Pancreas (tissue), 10 donors: Measurements from ENCODE around the gene ATP6AP1. TPM values are rescaled to one million over a fixed set of nuclear protein-coding genes. Genes with fewer than 3 reads are reported as not detected.

Experiments
- ATAC-seq, 4 donors: fragments of 200-7000 bp; cut with Tn5 transposase; one replicate each; pipeline versions ENCODE4 v1.8.0 to v1.9.1; 2020; ENCODE audit warnings: mild to moderate bottlenecking in 4 of 4, moderate library complexity in 4 of 4
- DNase-seq, 6 donors: peaks; one replicate each; pipeline ENCODE4 v3.0.0-alpha.2; 2020
- FAIRE-seq: peaks from 2 replicates; lab custom pipeline; 2012; peaks lifted over from hg19 to GRCh38; lab: Jason Lieb, UNC
- H3K27ac ChIP-seq, 4 donors: fragments of 200-600 bp; sonication (generic); 1 replicate in 3 of 4; 2 replicates in 1 of 4; pipeline versions ENCODE4 v1.5.0 to v1.8.0; 2020
- H3K27me3 ChIP-seq, 4 donors: fragments of 200-600 bp; one replicate each; pipeline ENCODE4 v1.8.0; 2021
- H3K36me3 ChIP-seq, 3 donors: fragments of 200-600 bp; sonication (generic) in 1 of 3; one replicate each; pipeline versions ENCODE4 v1.5.0 to v1.8.0; 2020 to 2021
- H3K4me1 ChIP-seq, 3 donors: fragments of 200-600 bp; one replicate each; pipeline ENCODE4 v1.8.0; 2021
- H3K4me3 ChIP-seq, 4 donors: fragments of 200-600 bp; sonication (generic) in 2 of 4; one replicate each; pipeline versions ENCODE4 v1.5.0 to v1.8.0; 2020 to 2021
- H3K9me3 ChIP-seq, 4 donors: fragments of 200-600 bp; one replicate each; pipeline ENCODE4 v1.8.0; 2021
- CTCF ChIP-seq, 4 donors: fragments of 200-600 bp; sonication (generic) in 3 of 4; IDR thresholded peaks; one replicate each; pipeline versions ENCODE4 v1.5.0 to v1.8.0; 2021; ENCODE audit warnings: antibody characterized with exemption in 4 of 4
- WGBS, 2 donors: extraction: QIAGEN DNeasy Blood & Tissue Kit; methylation state at CpG; one replicate each; pipeline ENCODE4 v1.1.7; 2013; 5-methylcytosine and 5-hydroxymethylcytosine counted together
- intact Hi-C, 3 donors: fragments of 100-400 bp; cut with DNase I; formaldehyde crosslinking; loops; one replicate each; pipeline versions ENCODE4 v1.11.1 to v1.14.2; 2022
- polyA plus RNA-seq, 2 donors: library from polyadenylated mRNA; stranded (reverse); fragments of 200-250 nt; gene quantifications; one replicate each; pipeline ENCODE4 v1.2.3, GENCODE V29; 2013
- total RNA-seq, 6 donors: library from RNA; stranded (reverse); fragmentation: NEBNext Ultra II Directional in 4 of 6; extraction: Animal tissue kit (Norgen Biotek cat#: 25700) in 4 of 6; gene quantifications; one replicate each; pipeline versions ENCODE4 v1.2.1 to v1.2.4, GENCODE V29; 2021 to 2023
- donor health status: healthy with polysubstance abuse.
- donor health status: DM: no; HTN: no; CAD: no; lungs with moderate emphysema.
- donor health status: DM: no; HTN: no; CAD: no.
- donor health status: control.
- donor health status: control.
- donor health status: Bipolar disorder and iron deficiency.
- donor health status: DM: yes; HTN: yes; CAD: no.
- donor health status: DM: no; HTN: no; CAD: no.
- donor health status: DM: no; HTN: no; CAD: no.
- donor health status: DM: yes; HTN: yes; CAD: no.

The ATP6AP1 gene
- total and polyA plus RNA-seq, 8 donors: 27.8 to 82.4 (median 37.7) TPM

- Histone ChIP-seq H3K27ac (no peak overlapping the region), H3K4me1 (no peaks in the 10 kb centered on the region), H3K27me3 (no peaks in the 10 kb centered on the region), H3K4me3 (peak overlapping the region in 1 of 4 donors; percentile 58), H3K9me3 (no peaks in the 10 kb centered on the region), H3K36me3 (peaks cover 0 to 9% (median 4%) of the 10 kb centered on the region in 3 donors)
- intact Hi-C loops: no loop called here
- TF ChIP-seq CTCF (IDR thresholded peaks at IDR 0.05): no peak
- 25 to 40% methylated on average over 6 of the region's 6 CpGs for WGBS, 2 donors
- DNase-seq: peak in 3 of 6 donors; percentile 38 to 50 (median 46)
- ATAC-seq: peak in 1 of 4 donors; percentile 1
- no peak for FAIRE-seq
Measured at GRCh38 chrX:154401045-154401799, 27.3 kb upstream of the ATP6AP1 start.

GRCh38 chrX:154401918-154402621 is 26.4 kb upstream of the ATP6AP1 start:
- 20 to 52% methylated on average over 6 of the region's 6 CpGs for WGBS, 2 donors
- DNase-seq (peak in 2 of 6 donors; percentile 12 to 14), ATAC-seq (no peak), FAIRE-seq (no peak)
- peak overlapping the region in 1 of 4 donors; percentile 10 for H3K27ac ChIP-seq
- no peaks in the 10 kb centered on the region for H3K4me1 ChIP-seq
- H3K36me3 ChIP-seq: peaks cover 0 to 9% (median 4%) of the 10 kb centered on the region in 3 donors
- H3K27me3 ChIP-seq: no peaks in the 10 kb centered on the region
- H3K9me3 ChIP-seq: no peaks in the 10 kb centered on the region
- no peak overlapping the region for H3K4me3 ChIP-seq
- intact Hi-C loops: no loop called here
- no peak for TF ChIP-seq CTCF (IDR thresholded peaks at IDR 0.05)

GRCh38 chrX:154402622-154403127 is 25.8 kb upstream of the ATP6AP1 start:
- Histone ChIP-seq H3K27me3 (no peaks in the 10 kb centered on the region), H3K4me1 (no peaks in the 10 kb centered on the region), H3K9me3 (no peaks in the 10 kb centered on the region), H3K4me3 (no peak overlapping the region), H3K36me3 (peaks cover 0 to 9% (median 4%) of the 10 kb centered on the region in 3 donors), H3K27ac (no peak overlapping the region)
- no peak for TF ChIP-seq CTCF (IDR thresholded peaks at IDR 0.05)
- WGBS, 2 donors: 72 to 75% methylated on average over 19 of the region's 19 CpGs
- intact Hi-C loops: no loop called here
- DNase-seq: peak in 1 of 6 donors; percentile 34
- FAIRE-seq: no peak
- no peak for ATAC-seq

GRCh38 chrX:154403192-154403591 is 25.3 kb upstream of the ATP6AP1 start:
- ATAC-seq (no peak), FAIRE-seq (no peak), DNase-seq (no peak)
- TF ChIP-seq CTCF (IDR thresholded peaks at IDR 0.05): no peak
- no peaks in the 10 kb centered on the region for H3K9me3 ChIP-seq
- H3K27me3 ChIP-seq: no peaks in the 10 kb centered on the region
- H3K4me3 ChIP-seq: no peak overlapping the region
- intact Hi-C loops: no loop called here
- 78 to 91% methylated on average over 10 of the region's 10 CpGs for WGBS, 2 donors
- H3K27ac ChIP-seq: no peak overlapping the region
- no peaks in the 10 kb centered on the region for H3K4me1 ChIP-seq
- H3K36me3 ChIP-seq: peaks cover 0 to 9% (median 4%) of the 10 kb centered on the region in 3 donors
